ENCODE data around the gene PGR.

The PGR gene

DNA sequence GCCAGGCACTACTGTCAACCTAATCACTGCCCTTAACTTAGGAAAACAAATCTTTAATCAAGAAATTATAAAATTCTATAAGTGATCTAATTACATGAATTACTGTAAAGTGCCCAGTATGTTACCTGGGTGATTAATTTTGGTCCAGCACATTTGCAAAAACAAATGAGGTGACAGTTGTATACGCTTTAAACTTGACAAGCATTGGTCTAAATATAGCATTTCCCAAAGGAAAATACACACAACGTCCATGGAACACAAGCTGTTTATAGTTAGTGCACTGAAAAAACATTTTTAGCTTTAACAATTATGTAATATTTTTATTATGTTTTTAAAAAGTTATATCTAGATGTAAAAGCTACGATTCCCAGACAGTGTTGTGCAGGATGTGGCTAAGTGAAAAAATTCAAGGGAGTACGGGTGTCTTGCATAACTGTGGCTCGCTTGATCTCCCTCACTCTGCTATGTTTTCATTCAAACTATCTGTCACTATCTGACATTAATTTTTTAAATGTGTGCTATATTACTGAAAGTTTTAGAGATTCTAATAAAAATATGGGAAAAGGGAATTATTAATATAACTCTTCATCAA, 38.8 kb downstream of the PGR start:
- H3K4me3 ChIP-seq (replicated peaks; ENCODE audit: low read depth, low read length) = no peak overlapping the region
- TF ChIP-seq, protein P1, sequence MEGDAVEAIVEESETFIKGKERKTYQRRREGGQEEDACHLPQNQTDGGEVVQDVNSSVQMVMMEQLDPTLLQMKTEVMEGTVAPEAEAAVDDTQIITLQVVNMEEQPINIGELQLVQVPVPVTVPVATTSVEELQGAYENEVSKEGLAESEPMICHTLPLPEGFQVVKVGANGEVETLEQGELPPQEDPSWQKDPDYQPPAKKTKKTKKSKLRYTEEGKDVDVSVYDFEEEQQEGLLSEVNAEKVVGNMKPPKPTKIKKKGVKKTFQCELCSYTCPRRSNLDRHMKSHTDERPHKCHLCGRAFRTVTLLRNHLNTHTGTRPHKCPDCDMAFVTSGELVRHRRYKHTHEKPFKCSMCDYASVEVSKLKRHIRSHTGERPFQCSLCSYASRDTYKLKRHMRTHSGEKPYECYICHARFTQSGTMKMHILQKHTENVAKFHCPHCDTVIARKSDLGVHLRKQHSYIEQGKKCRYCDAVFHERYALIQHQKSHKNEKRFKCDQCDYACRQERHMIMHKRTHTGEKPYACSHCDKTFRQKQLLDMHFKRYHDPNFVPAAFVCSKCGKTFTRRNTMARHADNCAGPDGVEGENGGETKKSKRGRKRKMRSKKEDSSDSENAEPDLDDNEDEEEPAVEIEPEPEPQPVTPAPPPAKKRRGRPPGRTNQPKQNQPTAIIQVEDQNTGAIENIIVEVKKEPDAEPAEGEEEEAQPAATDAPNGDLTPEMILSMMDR (IDR thresholded peaks at IDR 0.05; ENCODE audit: low read depth, low read length, missing control alignments) = no peak
- DNase-seq (ENCODE audit: extremely low read depth, low read depth) = no peak

GRCh38 chr11:101083335-101083734, 46.3 kb downstream of the PGR start:
- H3K4me3 ChIP-seq (replicated peaks; ENCODE audit: low read depth, low read length) = no peak overlapping the region
- TF ChIP-seq, protein P1 (IDR thresholded peaks at IDR 0.05; ENCODE audit: low read depth, low read length, missing control alignments) = no peak
- no peak for DNase-seq (ENCODE audit: extremely low read depth, low read depth)

- H3K4me3 ChIP-seq (replicated peaks; ENCODE audit: low read depth, low read length) = no peak overlapping the region
- TF ChIP-seq, protein P1 (IDR thresholded peaks at IDR 0.05; ENCODE audit: low read depth, low read length, missing control alignments) = no peak
- DNase-seq (ENCODE audit: extremely low read depth, low read depth) = no peak
These were observed 46.8 kb downstream of the PGR start for GRCh38 chr11:101082813-101083212.

DNA sequence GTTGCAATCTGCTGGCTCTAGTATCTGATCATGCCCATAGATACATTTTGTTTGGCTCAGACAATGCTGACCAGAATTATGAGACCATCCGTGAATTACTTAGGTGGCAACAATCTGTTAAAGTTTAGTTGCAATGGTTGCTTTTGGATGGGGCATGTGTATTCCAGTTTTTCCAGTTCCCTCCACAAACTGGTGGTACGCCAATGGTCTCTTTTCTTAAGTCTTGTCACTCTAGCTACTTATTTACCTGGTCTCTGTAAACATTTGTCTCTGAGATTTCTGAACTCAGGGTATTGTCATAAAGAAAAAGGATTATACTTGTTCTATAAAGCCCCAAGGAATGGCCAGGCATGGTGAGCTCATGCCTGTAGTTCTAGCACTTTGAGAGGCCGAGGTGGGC, 65.9 kb downstream of the PGR start:
- no peak for DNase-seq (ENCODE audit: extremely low read depth, low read depth)
- no peak overlapping the region for H3K4me3 ChIP-seq (replicated peaks; ENCODE audit: low read depth, low read length)
- TF ChIP-seq, protein P1 (IDR thresholded peaks at IDR 0.05; ENCODE audit: low read depth, low read length, missing control alignments) = no peak

- no peak for DNase-seq (ENCODE audit: extremely low read depth, low read depth)
These were observed 68.0 kb downstream of the PGR start for GRCh38 chr11:101061606-101062005.

DNA sequence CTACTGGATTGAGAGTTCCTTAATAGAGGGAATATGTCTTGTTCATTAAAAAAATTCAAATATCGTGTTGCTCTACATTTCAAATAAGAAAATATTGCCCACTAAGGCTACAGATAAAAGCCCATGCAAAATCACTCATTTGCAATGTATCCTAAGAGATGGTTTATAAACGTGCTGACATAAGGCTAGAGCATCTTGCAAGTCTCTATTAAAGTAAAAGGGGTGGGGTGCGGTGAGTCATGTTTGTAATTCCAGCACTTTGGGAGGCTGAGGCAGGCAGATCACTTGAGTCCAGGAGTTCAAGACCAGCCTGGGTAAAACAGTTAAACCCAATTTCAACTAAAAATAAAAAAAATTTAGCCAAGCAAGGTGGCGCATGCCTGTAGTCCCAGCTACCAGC, 70.3 kb downstream of the PGR start:
- no peak for DNase-seq (ENCODE audit: extremely low read depth, low read depth)
- no peak overlapping the region for H3K4me3 ChIP-seq (replicated peaks; ENCODE audit: low read depth, low read length)
- TF ChIP-seq, protein P1 (IDR thresholded peaks at IDR 0.05; ENCODE audit: low read depth, low read length, missing control alignments) = no peak

More at GRCh38 chr11:101061606-101062005, 68.0 kb downstream of the PGR start:
- H3K4me3 ChIP-seq (replicated peaks; ENCODE audit: low read depth, low read length) = no peak overlapping the region
- TF ChIP-seq, protein P1 (IDR thresholded peaks at IDR 0.05; ENCODE audit: low read depth, low read length, missing control alignments) = no peak

GRCh38 chr11:101053492-101053891, 76.1 kb downstream of the PGR start:
- no peak for DNase-seq (ENCODE audit: extremely low read depth, low read depth)
- H3K4me3 ChIP-seq (replicated peaks; ENCODE audit: low read depth, low read length) = no peak overlapping the region
- TF ChIP-seq, protein P1 (IDR thresholded peaks at IDR 0.05; ENCODE audit: low read depth, low read length, missing control alignments) = no peak

Data from HFF-Myc (cell line).